HG03103 (cell line): ENCODE data around the gene DNAH10.
"Not testable (repeated sequence)": the region's sequence is repeated elsewhere in the genome, so short reads cannot be mapped to it uniquely, and the experiment has no call there.

ENCODE experiments used
- ATAC-seq: cut with Tn5 transposase; IDR thresholded peaks from one replicate; pipeline ENCODE4 v1.9.1; 2021; ENCODE audit warnings: low read depth; ENCODE audit not compliant: unreplicated experiment

DNAH10 gene

DNA sequence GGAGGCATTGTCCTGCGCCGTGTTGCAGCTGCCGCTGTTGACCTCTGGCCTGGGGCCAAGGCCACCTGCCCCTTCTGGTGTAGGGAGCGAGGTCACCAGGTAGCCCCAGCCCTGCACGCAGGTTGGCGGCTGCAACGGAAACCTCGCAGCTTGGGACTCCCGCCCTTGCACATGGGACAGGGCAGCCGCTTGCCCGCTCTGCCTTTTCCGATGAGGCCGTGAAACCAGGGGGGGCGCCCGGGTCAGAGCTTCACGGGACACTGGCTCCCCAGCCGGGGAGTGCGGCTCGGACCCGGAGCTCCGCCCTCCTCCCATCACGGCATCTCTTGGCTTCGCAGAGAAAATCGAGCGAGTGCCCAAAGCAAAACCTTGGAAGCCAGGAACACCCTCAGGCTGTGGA, 25.4 kb downstream of the DNAH10 start:
- no peak for ATAC-seq

DNA sequence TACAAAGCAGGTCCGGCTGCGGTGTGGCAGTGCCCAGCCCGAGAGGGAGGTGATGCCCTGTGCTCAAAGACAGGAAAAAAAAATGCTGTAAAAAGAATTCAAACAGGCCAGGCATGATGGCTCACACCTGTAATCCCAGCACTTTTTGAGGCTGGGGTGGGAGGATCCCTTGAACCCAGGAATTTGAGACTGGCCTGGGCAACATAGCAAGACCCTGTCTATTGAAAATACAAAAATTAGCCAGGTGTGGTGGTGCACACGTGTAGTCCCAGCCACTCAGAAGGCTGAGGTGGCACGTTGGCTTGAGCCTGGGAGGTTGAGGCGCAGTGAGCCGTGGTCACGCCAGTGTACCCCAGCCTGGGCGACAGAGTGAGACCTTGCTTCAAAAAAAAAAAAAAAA, 26.4 kb downstream of the DNAH10 start:
- ATAC-seq: no peak

GRCh38 chr12:123789422-123789821, 27.3 kb downstream of the DNAH10 start:
- not testable (repeated sequence) for ATAC-seq

- no peak for ATAC-seq
These were observed 28.9 kb downstream of the DNAH10 start for GRCh38 chr12:123790905-123791467.

DNA sequence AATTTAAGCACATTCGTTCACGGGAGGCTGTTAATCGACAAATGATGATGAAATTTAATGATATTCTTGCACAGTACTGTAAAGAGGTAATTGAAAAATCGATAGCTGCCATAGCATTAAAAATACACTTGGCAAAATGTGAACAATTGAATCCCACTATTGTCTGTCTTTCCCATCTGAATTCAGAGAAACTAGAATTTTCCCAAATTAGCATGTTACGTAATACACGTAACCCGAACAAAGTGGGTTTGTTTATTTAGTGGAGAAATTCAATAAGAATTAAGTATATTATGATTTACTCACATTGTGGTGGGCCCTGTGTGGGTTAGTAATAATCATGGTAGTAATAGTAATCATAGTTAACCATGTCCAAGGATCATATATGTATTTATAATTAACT, 31.9 kb downstream of the DNAH10 start:
- ATAC-seq: no peak

DNA sequence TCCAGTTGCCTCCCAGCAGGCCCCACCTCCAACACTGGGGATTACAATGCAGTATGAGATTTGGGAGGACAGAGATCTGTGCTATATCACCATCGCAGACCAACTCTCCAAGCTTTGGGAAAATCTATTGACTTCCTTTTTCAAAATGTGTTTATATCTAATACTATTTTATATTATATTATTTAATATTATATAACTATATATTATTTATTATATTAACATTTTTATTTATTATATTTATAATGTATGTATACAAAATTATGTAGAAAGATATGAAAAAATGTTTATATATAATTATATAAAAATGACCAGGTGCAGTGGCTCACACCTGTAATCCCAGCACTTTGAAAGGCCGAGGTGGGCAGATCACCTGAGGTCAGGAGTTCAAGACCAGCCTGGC, 36.4 kb downstream of the DNAH10 start:
- no peak for ATAC-seq

DNA sequence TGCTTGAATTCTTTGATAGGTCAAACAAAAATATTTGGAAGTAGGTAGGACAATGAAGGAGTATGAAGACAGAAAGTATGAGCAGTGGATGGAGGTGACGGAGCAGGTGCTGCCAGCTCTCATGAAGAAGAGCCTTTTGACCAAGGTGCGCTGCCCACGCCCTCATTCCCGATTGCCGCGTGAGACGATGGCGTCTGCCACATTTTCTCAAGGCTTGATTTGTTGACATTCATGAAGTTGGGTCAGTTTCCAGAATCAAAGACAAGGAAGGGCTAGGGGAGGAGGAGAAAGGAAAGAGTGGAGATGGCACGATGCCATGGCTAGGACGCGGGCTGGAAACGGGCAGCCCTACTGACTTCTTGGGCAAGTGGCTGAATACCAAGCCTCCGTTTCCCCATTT, 37.1 kb downstream of the DNAH10 start:
- ATAC-seq: no peak

DNA sequence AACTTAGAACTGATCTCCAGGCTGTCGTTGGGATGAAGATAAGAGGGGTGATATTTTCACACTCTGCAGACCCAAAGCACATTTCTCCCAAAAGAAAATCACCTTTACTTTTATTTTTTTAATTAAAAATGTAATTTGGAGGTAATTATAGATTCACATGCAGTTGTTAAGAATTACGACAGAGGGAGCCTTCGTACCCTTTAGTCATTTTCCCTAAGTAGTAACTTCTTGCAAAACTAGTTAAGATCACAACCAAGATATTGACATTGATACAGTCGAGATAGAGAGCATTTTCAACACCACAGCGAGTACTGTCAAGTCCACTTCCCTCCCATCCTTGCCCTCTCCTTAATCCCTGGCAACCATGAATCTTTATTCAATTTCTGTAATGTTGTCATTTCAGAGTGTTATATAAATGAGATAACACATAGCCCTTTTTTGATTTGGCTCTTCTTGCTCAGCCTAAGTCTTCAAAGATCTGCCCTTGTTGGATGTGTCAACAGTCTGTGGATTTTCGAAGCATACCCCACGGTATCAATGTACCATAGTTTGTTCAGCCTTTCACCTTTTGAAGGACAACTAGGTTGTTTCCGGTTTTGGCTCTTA, 39.6 kb downstream of the DNAH10 start:
- no peak for ATAC-seq

GRCh38 chr12:123805173-123805572, 43.1 kb downstream of the DNAH10 start:
- ATAC-seq: no peak

DNA sequence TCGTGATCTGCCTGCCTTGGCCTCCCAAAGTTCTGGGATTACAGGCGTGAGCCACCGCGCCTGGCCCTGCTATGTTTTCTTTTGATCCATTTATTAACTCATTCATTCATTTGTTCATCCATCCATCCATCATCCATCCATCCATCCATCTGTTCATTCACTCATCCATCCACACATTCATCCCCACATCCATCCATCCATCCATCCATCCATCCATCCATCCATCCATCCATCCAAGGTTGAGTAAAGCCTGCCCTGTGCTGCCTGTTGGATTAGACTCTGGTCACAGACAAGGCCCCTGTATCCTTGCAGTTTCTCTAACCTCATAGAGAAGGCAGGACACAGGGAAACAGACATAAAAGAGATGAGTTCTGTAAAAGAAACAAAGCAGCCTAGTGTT, 44.9 kb downstream of the DNAH10 start:
- no peak for ATAC-seq

DNA sequence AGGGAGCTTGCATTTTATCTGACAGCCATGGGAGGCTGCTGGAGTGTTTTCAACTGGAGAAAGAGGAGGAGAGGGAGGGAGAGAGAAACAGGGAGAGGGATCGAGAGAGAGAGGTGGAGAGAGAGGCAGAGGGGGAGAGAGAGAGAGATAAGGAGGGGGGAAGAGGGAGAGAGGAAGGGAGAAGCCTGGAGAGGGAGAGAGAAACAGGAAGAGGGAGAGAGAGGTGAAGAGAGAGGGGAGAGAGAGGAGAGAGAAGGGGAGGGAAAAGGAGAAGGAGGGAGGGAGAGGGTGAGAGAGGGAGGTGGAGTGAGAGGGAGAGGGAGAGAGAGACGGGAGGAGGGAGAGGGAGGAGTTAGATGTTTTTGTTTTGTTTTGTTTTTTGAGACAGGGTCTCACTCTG, 45.6 kb downstream of the DNAH10 start:
- ATAC-seq: no peak

DNA sequence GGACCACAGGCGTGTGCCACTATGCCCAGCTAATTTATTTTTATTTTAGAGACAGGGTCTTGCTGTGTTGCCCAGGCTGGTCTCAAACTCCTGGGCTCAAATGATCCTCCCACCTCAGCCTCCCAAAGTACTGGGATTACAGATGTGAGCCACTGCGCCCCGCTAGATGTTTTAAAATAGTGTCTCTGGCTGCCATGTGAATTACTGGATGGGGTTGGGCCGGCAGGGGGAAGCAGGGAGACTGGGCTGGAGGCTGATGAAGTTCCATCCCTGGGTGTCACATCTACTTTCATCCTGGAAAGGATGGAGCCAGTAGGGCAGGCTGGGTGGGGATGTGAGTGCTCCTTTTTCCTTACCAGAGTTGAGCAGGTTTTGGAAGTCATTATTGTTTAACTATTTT, 46.1 kb downstream of the DNAH10 start:
- ATAC-seq: no peak

- ATAC-seq: no peak
These were observed 51.2 kb downstream of the DNAH10 start for GRCh38 chr12:123813349-123813748.

DNA sequence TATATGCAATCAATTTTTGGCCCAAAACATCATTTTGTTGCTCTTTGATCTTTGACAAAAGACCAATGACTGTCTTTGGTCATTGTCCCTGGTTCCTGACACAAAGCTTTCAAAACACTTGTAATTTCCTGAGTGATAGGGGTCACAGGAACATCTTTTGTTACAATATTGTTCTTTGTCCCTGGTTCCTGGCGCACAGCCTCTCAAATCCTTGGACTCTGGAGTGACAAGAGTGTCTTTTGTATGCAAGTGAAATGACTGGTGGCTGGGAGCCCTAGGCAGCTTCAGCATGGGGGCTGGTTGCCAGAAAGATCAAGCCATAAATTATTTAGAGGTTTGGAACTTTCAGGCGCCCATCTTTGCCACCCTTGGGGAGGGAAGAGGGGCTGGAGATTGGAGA, 53.9 kb downstream of the DNAH10 start:
- no peak for ATAC-seq

DNA sequence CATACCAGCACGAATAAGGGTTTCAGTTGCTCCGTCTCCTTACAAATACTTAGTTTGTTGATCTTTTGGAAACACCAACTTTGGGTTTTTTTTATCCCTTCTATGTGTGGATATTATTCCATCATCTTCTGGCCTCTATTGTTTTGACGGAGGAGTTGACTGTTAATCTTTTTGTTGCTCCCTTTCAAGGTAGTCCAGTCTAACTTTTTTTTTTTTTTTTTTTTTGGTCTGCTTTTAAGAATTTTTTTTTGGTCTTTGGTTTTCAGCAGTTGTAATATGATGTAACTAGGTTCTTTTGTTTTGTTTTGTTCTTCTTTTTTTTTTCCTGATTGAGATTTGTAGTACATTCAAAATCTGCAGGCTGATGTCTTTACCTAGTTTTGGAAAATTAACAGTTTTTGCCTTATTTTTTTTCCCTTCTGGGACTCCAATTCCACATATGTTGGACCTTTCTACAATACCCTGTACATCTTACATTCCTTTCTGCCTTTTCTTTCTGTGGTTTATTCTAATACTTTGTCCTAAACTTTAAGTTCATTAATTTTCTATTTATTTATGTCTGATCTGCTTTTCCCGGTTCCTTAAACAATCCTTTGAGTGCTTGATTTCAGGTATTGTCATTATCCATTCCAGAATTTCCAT, 54.9 kb downstream of the DNAH10 start:
- no peak for ATAC-seq

DNA sequence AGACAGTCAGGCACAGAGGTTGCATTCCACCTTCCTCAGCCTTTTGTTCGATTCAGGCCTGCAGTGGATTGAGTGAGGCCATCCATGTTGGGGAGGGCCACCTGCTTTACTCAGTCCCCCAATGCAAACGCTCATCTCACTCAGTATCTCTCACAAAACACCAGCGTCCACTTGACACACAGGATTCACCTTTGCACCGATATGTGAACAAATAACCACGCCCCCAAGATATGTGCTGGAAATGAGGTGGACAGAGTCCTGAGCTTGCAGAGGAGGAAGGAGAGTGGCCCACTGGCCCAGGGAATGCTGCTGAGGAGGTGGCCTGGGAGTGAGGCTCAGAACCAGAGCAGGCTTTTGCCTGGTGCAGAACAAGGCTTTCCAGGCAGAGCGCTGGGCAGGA, 60.7 kb downstream of the DNAH10 start:
- ATAC-seq: no peak

DNA sequence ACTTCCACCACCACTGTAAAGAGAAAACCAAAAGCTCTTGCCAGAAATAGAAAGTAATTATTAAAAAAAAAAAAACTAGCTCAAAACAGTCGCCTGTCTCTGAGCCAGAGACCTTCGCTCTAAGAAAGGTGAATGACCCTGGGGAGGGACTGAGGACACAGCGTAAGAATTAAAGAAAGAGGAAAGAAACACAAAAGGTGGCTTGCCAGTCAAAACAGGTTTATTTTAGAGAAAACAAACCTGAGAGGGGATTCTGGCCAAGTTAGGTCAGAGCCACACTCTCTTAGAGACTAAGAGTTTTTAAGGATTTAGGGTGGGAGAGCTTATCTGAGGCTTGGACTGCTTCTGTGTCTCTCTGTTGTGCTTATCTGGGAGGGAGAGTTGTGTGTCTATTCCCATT, 66.0 kb downstream of the DNAH10 start:
- ATAC-seq: no peak

DNA sequence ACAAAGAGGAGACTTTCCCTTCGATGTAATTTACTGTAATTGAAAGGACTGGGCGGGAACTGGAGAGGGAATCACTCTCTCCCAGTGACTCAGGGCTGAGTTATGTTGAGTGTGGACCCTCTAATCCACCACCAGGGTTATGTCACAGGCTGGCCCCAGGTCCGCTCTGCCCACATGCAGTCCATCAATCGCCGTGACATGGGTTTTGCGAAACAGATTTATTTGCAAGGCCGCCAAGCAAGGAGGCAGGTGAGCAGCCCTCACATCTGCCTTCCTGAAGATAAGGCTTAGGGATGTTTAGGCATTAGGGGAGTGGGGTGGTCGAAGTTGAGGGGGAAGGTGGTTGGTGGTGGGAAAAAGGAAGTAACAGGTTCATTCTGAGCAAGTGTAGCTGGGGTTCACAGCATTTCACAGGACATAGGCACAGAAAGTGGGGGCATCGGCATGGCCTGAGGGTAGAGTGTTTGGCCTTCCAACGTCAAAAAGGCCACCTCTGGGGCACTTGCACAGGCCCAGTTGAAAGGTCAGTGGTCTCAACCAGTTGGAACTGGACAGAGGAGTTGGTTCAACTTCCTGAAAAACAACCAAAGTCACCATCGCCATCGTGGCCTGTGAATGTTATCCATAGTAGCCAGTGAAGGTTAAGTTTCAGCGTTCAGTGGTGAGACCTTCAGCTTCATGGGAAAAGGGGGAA, 66.9 kb downstream of the DNAH10 start:
- ATAC-seq: no peak

DNA sequence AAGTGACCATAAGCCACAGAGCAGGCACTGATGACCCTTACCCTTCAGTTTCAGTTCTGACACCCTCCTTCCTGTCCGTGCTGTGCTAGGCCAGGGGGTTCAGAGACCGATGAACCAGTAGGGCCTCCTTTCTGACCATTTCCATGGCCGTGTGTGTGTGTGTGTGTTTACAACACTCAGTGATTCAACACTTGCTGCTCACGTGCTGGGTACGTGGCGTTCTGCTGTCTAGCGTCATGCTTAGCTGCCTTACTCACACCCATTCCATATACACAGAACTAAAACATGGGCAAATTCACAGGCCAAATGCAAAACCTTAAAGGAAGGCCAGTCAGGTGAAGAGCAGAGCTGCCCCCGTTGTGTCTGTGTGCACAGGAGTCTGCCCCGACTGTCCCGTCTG, 67.5 kb downstream of the DNAH10 start:
- ATAC-seq: no peak

DNA sequence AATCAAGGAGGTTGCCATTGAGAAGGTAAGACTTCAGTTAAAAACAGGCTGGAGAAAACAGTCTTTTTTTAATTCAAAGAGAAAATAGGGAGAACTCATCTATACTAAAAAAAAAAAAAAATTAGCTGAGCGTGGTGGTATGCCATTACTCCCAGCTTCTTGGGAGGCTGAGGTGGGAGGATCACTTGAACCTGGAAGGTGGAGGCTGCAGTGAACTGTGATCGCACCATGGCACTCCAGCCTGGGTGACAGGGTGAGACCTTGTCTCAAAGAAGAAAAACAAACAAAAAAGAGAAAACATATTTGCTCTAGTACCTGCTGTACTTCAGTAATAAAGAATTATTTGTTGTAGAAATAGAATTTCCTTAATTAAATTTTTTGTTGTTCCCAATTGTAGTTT, 68.6 kb downstream of the DNAH10 start:
- ATAC-seq: no peak

- ATAC-seq: no peak
These were observed 70.0 kb downstream of the DNAH10 start for GRCh38 chr12:123832052-123832451.

GRCh38 chr12:123833830-123834229, 71.7 kb downstream of the DNAH10 start:
- ATAC-seq: no peak
